ENCODE data around the gene KIAA0825.

GRCh38 chr5:94523018-94523417, 95.4 kb downstream of the KIAA0825 start:
- no peak for TF ChIP-seq CTCF (conservative IDR thresholded peaks at IDR 0.05; ENCODE audit: low read length)
- no peak for TF ChIP-seq EZH2phosphoT487 (IDR thresholded peaks at IDR 0.05; ENCODE audit: borderline replicate concordance, low read depth, low read length)
